Peyer's patch (tissue), 4 donors: ENCODE data around the gene CHMP1B.

Experiments used
- CTCF ChIP-seq, 6 experiments: fragments of 450-650 bp in 4 of 6; fragments of 200-600 bp in 2 of 6; sonication (generic) in 1 of 6; IDR thresholded peaks; one replicate each; pipeline ENCODE4 v1.5.1; 2017 to 2019; ENCODE audit warnings: antibody characterized with exemption in 6 of 6, mild to moderate bottlenecking in 3 of 6, moderate library complexity in 1 of 6
- POLR2A ChIP-seq, 2 donors: fragments of 450-650 bp; IDR thresholded peaks; one replicate each; pipeline ENCODE4 v1.5.1; 2017; ENCODE audit warnings: antibody characterized with exemption in 2 of 2, mild to moderate bottlenecking in 2 of 2, moderate library complexity in 2 of 2

GRCh38 chr18:11811009-11811408 is 40.2 kb upstream of the CHMP1B start:
- TF ChIP-seq CTCF (IDR thresholded peaks at IDR 0.05) (no peak), POLR2A (IDR thresholded peaks at IDR 0.05) (no peak)
